HG02885 (cell line): ENCODE data around the gene HOXB6.

Experiments used
- ATAC-seq: cut with Tn5 transposase; IDR thresholded peaks from one replicate; pipeline ENCODE4 v1.9.1; 2021; ENCODE audit warnings: mild to moderate bottlenecking; ENCODE audit not compliant: unreplicated experiment, poor library complexity

Gene HOXB6

GRCh38 chr17:48570325-48571023 lies 34.3 kb downstream of the HOXB6 start:
- ATAC-seq, result no peak

- no peak for ATAC-seq
Measured at GRCh38 chr17:48569674-48570324, 35.0 kb downstream of the HOXB6 start.

- no peak for ATAC-seq
Measured at GRCh38 chr17:48569240-48569582, 35.6 kb downstream of the HOXB6 start.

- no peak for ATAC-seq
Measured at GRCh38 chr17:48568499-48569239, 36.1 kb downstream of the HOXB6 start.

- ATAC-seq, result no peak
Measured at GRCh38 chr17:48567646-48568354, 37.0 kb downstream of the HOXB6 start.

- ATAC-seq, result no peak
Measured at GRCh38 chr17:48567209-48567608, 37.6 kb downstream of the HOXB6 start.

GRCh38 chr17:48566717-48567116 lies 38.1 kb downstream of the HOXB6 start:
- no peak for ATAC-seq

GRCh38 chr17:48565925-48566710 lies 38.7 kb downstream of the HOXB6 start:
- no peak for ATAC-seq

- ATAC-seq, result no peak
Measured at GRCh38 chr17:48565022-48565554, 39.7 kb downstream of the HOXB6 start.

GRCh38 chr17:48564188-48565021 lies 40.4 kb downstream of the HOXB6 start:
- ATAC-seq, result no peak

GRCh38 chr17:48563867-48564187 lies 41.0 kb downstream of the HOXB6 start:
- ATAC-seq, result no peak

GRCh38 chr17:48563385-48563838 lies 41.4 kb downstream of the HOXB6 start:
- no peak for ATAC-seq

- no peak for ATAC-seq
Measured at GRCh38 chr17:48562934-48563333, 41.9 kb downstream of the HOXB6 start.

GRCh38 chr17:48561884-48562810 lies 42.6 kb downstream of the HOXB6 start:
- ATAC-seq, result no peak

GRCh38 chr17:48559840-48560817 lies 44.7 kb downstream of the HOXB6 start:
- no peak for ATAC-seq

GRCh38 chr17:48559122-48559839 lies 45.5 kb downstream of the HOXB6 start:
- ATAC-seq, result no peak
